ENCODE results near the gene SERPINA3. TPM values are rescaled to one million over a fixed set of nuclear protein-coding genes. Genes with fewer than 3 reads are reported as not detected.

The SERPINA3 gene
- total RNA-seq, 1 donor from 2014 or later = not detected

GRCh38 chr14:94612580-94613554 is 676 bp downstream of the SERPINA3 start:
- intact Hi-C loops (cut with micrococcal nuclease) = no loop called here

- intact Hi-C loops (cut with micrococcal nuclease) = no loop called here
Observed at GRCh38 chr14:94613720-94614644, 1.8 kb downstream of the SERPINA3 start.

- intact Hi-C loops (cut with micrococcal nuclease) = no loop called here
Observed at GRCh38 chr14:94614802-94615201, 2.6 kb downstream of the SERPINA3 start.

GRCh38 chr14:94615254-94615653 is 3.1 kb downstream of the SERPINA3 start:
- intact Hi-C loops (cut with micrococcal nuclease) = no loop called here

- intact Hi-C loops (cut with micrococcal nuclease) = no loop called here
Observed at GRCh38 chr14:94615823-94616570, 3.8 kb downstream of the SERPINA3 start.

- intact Hi-C loops (cut with micrococcal nuclease) = no loop called here
Observed at GRCh38 chr14:94617366-94617941, 5.3 kb downstream of the SERPINA3 start.

- intact Hi-C loops (cut with micrococcal nuclease) = no loop called here
Observed at GRCh38 chr14:94617988-94618822, 6.0 kb downstream of the SERPINA3 start.

GRCh38 chr14:94619297-94619696 is 7.1 kb downstream of the SERPINA3 start:
- intact Hi-C loops (cut with micrococcal nuclease) = no loop called here

- intact Hi-C loops (cut with micrococcal nuclease) = no loop called here
Observed at GRCh38 chr14:94620597-94620996, 8.4 kb downstream of the SERPINA3 start.

GRCh38 chr14:94621358-94622134 is 9.4 kb downstream of the SERPINA3 start:
- intact Hi-C loops (cut with micrococcal nuclease) = no loop called here

- intact Hi-C loops (cut with micrococcal nuclease) = no loop called here
Observed at GRCh38 chr14:94622653-94623421, 10.6 kb downstream of the SERPINA3 start.

GRCh38 chr14:94623422-94623809 is 11.2 kb downstream of the SERPINA3 start:
- intact Hi-C loops (cut with micrococcal nuclease) = no loop called here

GRCh38 chr14:94623856-94624499 is 11.8 kb downstream of the SERPINA3 start:
- intact Hi-C loops (cut with micrococcal nuclease) = no loop called here

- intact Hi-C loops (cut with micrococcal nuclease) = no loop called here
Observed at GRCh38 chr14:94624537-94625352, 12.6 kb downstream of the SERPINA3 start.

- intact Hi-C loops (cut with micrococcal nuclease) = no loop called here
Observed at GRCh38 chr14:94625353-94625635, 13.1 kb downstream of the SERPINA3 start.

GRCh38 chr14:94628578-94628977 is 16.4 kb downstream of the SERPINA3 start:
- intact Hi-C loops (cut with micrococcal nuclease) = no loop called here

- intact Hi-C loops (cut with micrococcal nuclease) = no loop called here
Observed at GRCh38 chr14:94630396-94630795, 18.2 kb downstream of the SERPINA3 start.

Measured in T-helper 1 cell treated with Interleukin-12 subunit alpha and Interleukin-12 subunit beta and Interleukin-4 antibody, amounts not matched to agents 30 ng/mL and 1 ng/mL, for 36 hours (primary cell).